GM19438 (cell line): ENCODE data around the gene IRF5.

Source experiments
- ATAC-seq: cut with Tn5 transposase; IDR thresholded peaks from one replicate; pipeline ENCODE4 v1.9.1; 2021; ENCODE audit warnings: low read depth; ENCODE audit not compliant: unreplicated experiment

IRF5 gene, protein sequence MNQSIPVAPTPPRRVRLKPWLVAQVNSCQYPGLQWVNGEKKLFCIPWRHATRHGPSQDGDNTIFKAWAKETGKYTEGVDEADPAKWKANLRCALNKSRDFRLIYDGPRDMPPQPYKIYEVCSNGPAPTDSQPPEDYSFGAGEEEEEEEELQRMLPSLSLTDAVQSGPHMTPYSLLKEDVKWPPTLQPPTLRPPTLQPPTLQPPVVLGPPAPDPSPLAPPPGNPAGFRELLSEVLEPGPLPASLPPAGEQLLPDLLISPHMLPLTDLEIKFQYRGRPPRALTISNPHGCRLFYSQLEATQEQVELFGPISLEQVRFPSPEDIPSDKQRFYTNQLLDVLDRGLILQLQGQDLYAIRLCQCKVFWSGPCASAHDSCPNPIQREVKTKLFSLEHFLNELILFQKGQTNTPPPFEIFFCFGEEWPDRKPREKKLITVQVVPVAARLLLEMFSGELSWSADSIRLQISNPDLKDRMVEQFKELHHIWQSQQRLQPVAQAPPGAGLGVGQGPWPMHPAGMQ

GRCh38 chr7:128937647-128938543 is at the start of gene IRF5:
Gene IRF5, plus strand, starts transcription at chr7:128937927. Its CDS starts 4,155 bp downstream, at chr7:128942082.
- no peak for ATAC-seq

DNA sequence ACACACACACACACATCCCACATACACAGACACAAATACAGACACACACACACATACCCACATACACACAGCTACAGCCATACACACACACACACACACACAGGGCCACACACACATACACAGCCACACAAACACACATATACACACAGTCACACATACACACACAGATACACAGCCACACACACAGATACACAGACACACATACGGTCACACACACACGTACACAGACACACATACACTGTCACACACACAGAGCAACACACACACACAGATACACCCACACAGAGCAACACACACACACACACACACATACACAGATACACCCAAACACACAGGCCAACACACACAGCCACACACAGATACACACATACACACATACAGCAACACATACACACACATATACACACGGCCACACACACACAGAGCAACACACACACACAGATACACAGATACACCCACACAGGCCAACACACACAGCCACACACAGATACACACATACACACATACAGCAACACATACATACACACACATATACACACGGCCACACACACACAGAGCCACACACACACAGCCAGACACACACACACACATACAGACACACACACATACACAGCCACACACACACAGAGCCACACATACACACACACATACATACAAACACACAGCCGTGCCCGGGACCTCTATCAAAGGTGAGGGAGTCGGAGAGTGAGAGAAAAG is 49.5 kb upstream of the IRF5 start:
- ATAC-seq: no peak

DNA sequence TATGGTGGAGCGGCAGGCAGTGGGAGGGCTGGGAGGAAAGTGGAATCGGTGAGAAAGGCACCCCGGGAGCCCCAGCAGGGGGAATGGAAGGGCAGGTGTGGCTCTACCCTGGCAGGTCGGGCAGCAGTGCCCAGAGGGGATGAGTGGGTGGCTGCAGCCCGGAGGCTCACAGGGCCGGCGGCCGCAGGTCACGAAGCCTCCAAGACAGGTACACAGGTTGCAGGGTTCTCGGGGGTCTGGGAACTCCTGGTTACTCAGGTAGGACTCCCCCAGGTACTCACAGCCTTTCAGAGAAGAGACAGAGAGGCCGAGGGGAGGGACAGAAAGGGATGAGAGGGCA is 49.0 kb upstream of the IRF5 start:
- ATAC-seq: no peak

DNA sequence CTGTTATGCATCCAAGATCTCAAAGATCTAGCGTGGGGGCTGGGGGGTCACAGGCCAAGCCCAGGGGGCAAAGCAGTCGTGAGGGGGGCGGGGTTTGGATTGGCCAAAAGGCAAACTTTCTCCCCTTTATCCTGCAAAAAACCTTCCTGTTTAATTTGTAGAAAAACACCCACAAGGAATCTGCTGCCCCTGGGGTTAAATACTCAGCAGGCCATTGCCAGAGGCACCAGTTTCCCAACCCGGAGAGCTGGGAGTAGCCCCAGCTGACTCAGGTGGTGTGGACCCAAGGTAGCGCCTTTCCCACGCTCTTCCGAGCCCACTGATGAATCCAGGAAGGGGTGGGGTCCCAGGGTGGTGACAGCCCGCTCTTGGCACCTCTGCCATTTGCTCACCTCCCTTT is 48.6 kb upstream of the IRF5 start:
- no peak for ATAC-seq

DNA sequence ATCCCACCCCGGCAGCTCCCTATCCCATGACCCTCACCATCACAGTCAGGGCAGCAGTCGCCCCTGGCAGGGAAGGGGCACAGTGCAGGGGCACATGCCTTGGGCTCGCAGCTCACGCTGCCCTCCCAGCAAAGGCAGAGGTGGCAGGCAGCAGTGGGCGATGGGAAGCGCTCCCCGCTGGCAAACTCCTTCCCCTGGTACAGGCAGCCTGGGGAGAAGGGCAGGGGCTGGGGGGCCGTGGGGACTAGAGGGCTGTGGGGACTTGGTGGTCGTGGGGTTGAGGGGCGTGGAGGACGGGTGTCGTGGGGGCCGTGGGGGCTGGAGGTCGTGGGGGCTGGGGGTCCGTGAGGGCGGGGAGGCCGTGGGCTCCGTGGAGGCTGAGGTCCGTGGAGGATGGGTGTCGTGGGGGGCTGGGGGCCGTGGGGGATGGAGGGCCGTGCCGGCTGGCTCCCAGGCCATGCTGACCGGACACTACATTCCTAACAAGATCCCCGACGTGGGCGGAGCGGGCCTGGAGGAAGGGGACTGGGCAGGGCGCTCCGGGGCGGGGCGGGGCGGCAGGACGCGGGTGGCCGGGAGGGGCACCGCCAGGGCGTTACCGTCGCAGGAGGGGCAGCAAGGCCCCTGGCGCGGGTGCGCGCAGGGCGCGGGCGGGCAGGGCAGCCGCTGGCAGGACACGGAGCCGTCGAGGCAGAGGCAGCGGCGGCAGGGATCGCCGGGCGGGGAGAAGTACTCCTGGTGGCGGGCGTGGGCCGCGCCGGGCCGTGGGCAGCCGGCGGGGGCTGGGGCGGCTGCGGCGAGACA is 47.2 kb upstream of the IRF5 start:
- ATAC-seq: no peak

GRCh38 chr7:128891110-128891941 is 46.4 kb upstream of the IRF5 start:
- ATAC-seq: no peak

GRCh38 chr7:128891942-128892269 is 45.8 kb upstream of the IRF5 start:
- ATAC-seq: no peak

DNA sequence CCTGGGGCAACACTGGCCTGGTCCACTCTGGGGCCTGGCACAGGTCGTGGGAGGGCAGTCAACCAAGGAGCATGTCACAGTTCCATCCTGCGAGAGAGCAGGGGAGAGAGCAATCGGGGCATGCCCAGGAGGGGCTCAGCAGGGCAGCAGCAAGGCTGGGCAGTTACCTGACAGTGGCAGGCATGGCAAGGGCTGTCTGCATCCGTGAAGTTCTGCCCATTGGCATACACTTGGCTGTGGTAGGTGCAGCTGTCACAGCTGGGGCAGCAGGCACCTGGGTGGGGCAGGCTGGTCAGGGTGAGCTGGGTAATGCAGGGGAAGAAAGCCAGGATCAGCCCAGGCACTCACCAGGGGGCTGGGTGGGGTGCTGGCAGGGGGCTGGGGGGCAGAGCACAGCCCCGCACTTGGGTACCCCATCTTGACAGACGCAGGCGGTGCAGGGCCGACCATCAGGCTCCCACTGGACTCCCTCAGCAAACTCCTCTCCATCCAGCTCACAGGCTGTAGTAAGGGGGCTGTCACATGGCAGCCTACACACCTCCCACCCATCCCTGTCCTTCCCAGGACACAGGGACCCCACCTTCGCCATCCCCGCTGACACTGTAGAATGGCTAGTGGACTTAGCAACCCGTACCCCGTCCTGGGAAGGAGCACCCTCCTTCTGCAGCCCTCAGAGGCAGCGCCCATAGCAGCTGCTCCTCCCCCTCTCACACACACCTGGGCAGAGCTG is 45.0 kb upstream of the IRF5 start:
- no peak for ATAC-seq

- ATAC-seq: no peak
Measured at GRCh38 chr7:128893251-128894100, 44.3 kb upstream of the IRF5 start.

GRCh38 chr7:128894101-128894440 is 43.7 kb upstream of the IRF5 start:
- no peak for ATAC-seq

- no peak for ATAC-seq
Measured at GRCh38 chr7:128895320-128895719, 42.4 kb upstream of the IRF5 start.

DNA sequence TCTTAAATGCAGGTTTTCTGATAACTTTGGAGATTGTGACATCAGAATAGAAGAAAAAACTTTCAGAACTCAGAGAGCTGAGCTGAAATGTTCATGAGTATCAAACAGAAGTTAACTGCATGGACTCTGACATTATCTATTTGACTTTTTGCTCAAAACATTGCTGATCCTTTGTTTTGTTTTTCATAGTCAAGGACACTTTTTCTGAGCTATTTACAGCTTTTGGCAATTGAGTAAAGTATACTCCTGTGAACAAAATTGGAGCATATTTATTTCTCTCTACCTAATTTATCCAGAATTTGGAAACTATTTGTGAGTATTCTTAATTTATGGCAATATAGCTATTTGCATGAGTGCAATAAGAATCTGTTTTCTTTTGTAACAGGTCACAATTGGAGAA is 38.3 kb upstream of the IRF5 start:
- ATAC-seq: no peak

GRCh38 chr7:128900237-128900636 is 37.5 kb upstream of the IRF5 start:
- no peak for ATAC-seq

- no peak for ATAC-seq
Measured at GRCh38 chr7:128902761-128903585, 34.8 kb upstream of the IRF5 start.

DNA sequence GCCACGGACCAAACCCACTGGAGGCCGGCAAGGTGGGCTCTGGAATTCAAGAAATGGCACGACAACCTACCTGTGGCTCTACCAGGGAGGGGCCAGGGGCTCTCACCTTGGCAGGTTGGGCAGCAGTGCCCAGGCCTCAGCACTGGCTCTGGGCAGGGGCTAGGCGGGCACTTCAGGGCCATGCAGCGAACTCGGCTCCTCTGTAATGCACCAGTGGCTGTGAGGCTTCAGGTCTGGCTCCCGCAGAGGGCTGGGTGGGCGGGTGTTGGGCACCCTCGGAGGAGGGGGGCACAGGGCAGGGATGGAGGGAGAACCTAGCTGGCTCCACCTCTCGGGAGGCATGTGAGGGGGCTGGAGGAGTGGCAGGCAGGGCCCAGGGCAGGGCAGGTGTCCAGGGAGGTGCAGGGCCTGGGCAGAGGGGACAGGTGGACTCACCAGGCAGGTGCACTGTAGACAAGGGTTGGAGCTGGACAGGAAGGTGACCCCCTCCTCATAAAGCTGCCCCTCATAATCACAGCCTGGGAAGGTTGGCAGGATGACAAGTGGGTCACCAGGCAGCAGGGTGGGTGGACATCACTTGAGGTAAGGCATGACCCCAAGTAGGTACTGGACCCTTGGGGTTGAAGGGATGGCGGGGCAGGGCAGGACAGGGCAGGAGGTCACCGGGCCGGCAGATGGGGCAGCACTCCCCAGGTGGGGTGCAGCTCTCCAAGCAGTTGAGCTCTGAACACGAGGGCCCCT is 33.9 kb upstream of the IRF5 start:
- no peak for ATAC-seq

- ATAC-seq: peak; percentile 60
Measured at GRCh38 chr7:128904381-128905197, 33.1 kb upstream of the IRF5 start.
